ENCODE measurements around the gene HTR3A.

Gene HTR3A

GRCh38 chr11:113974741-113975470 is at the start of gene HTR3A:
HTR3A (plus strand) TSS chr11:113975108; CDS start chr11:113975326, 218 bp downstream.
- Histone ChIP-seq H4K20me1 (ENCODE audit: low read depth, low read length) (no peaks in the 10 kb centered on the region), H3K27ac (ENCODE audit: low read depth, low read length) (no peak within 1 kb of the TSS), H3K27me3 (ENCODE audit: low read length) (no peaks in the 10 kb centered on the region), H3K4me2 (ENCODE audit: low read depth, low read length, poor library complexity, severe bottlenecking) (no peak within 1 kb of the TSS), H3K9ac (ENCODE audit: low read length) (no peak within 1 kb of the TSS), H2AFZ (ENCODE audit: low read depth, low read length, severe bottlenecking) (no peak within 1 kb of the TSS), H3K36me3 (ENCODE audit: low read length) (no peaks in the 10 kb centered on the region), H3K4me3 (ENCODE audit: insufficient read depth, low read length, poor library complexity, severe bottlenecking) (no peak within 1 kb of the TSS), H3K9me3 (ENCODE audit: insufficient read depth, low read length) (no peaks in the 10 kb centered on the region), H3K9me2 (replicated peaks; ENCODE audit: insufficient read depth, low read length) (no peaks in the 10 kb centered on the region), H3F3A (ENCODE audit: insufficient read depth) (peaks cover 5% of the 10 kb centered on the region), H3K79me2 (ENCODE audit: insufficient read depth, low read length) (no peaks in the 10 kb centered on the region)
- TF ChIP-seq EZH2phosphoT487 (conservative IDR thresholded peaks at IDR 0.05; ENCODE audit: low read length) (no peak), CTCF (IDR thresholded peaks at IDR 0.05; ENCODE audit: insufficient read depth, low read length, poor library complexity, severe bottlenecking) (no peak)

- Histone ChIP-seq H3K9me2 (replicated peaks; ENCODE audit: insufficient read depth, low read length) (no peaks in the 10 kb centered on the region), H3K9me3 (ENCODE audit: insufficient read depth, low read length) (no peaks in the 10 kb centered on the region), H3K27ac (ENCODE audit: low read depth, low read length) (no peak overlapping the region), H3F3A (ENCODE audit: insufficient read depth) (no peaks in the 10 kb centered on the region), H4K20me1 (ENCODE audit: low read depth, low read length) (no peaks in the 10 kb centered on the region), H3K4me2 (ENCODE audit: low read depth, low read length, poor library complexity, severe bottlenecking) (no peak overlapping the region), H3K4me3 (ENCODE audit: insufficient read depth, low read length, poor library complexity, severe bottlenecking) (no peak overlapping the region), H3K79me2 (ENCODE audit: insufficient read depth, low read length) (no peaks in the 10 kb centered on the region), H3K9ac (ENCODE audit: low read length) (no peak overlapping the region), H3K27me3 (ENCODE audit: low read length) (no peaks in the 10 kb centered on the region), H2AFZ (ENCODE audit: low read depth, low read length, severe bottlenecking) (no peak overlapping the region), H3K36me3 (ENCODE audit: low read length) (no peaks in the 10 kb centered on the region)
- TF ChIP-seq EZH2phosphoT487 (conservative IDR thresholded peaks at IDR 0.05; ENCODE audit: low read length) (no peak), CTCF (IDR thresholded peaks at IDR 0.05; ENCODE audit: insufficient read depth, low read length, poor library complexity, severe bottlenecking) (no peak)
Observed at GRCh38 chr11:113926273-113927197, 48.4 kb upstream of the HTR3A start.

GRCh38 chr11:113928311-113928710 is 46.6 kb upstream of the HTR3A start:
- Histone ChIP-seq H3K27ac (ENCODE audit: low read depth, low read length) (no peak overlapping the region), H3K79me2 (ENCODE audit: insufficient read depth, low read length) (no peaks in the 10 kb centered on the region), H3K9me2 (replicated peaks; ENCODE audit: insufficient read depth, low read length) (no peaks in the 10 kb centered on the region), H3K4me3 (ENCODE audit: insufficient read depth, low read length, poor library complexity, severe bottlenecking) (no peak overlapping the region), H3K4me2 (ENCODE audit: low read depth, low read length, poor library complexity, severe bottlenecking) (no peak overlapping the region), H3K9ac (ENCODE audit: low read length) (no peak overlapping the region), H3F3A (ENCODE audit: insufficient read depth) (no peaks in the 10 kb centered on the region), H4K20me1 (ENCODE audit: low read depth, low read length) (no peaks in the 10 kb centered on the region), H3K27me3 (ENCODE audit: low read length) (no peaks in the 10 kb centered on the region), H2AFZ (ENCODE audit: low read depth, low read length, severe bottlenecking) (no peak overlapping the region), H3K9me3 (ENCODE audit: insufficient read depth, low read length) (no peaks in the 10 kb centered on the region), H3K36me3 (ENCODE audit: low read length) (no peaks in the 10 kb centered on the region)
- TF ChIP-seq CTCF (IDR thresholded peaks at IDR 0.05; ENCODE audit: insufficient read depth, low read length, poor library complexity, severe bottlenecking) = no peak
- TF ChIP-seq EZH2phosphoT487 (conservative IDR thresholded peaks at IDR 0.05; ENCODE audit: low read length) = no peak

Measured in SU-DHL-6 (cell line).